Chondrocyte (in vitro differentiated cells): ENCODE measurements around the gene MYH10. TPM values are rescaled to one million over a fixed set of nuclear protein-coding genes. Genes with fewer than 3 reads are reported as not detected.

Experiments
- DNase-seq: peaks from one replicate; pipeline ENCODE4 v3.0.0; 2021; ENCODE audit warnings: mixed read lengths, low spot score
- H3K27ac Mint-ChIP-seq: one replicate; pipeline ENCODE4 v1.8.0; 2021; ENCODE audit warnings: mild to moderate bottlenecking, moderate library complexity, mixed read lengths; ENCODE audit not compliant: unreplicated experiment
- H3K27me3 Mint-ChIP-seq: 2 replicates; pipeline ENCODE4 v1.8.0; 2021; ENCODE audit warnings: low read depth, mixed read lengths
- H3K36me3 Mint-ChIP-seq: 2 replicates; pipeline ENCODE4 v1.8.0; 2021; ENCODE audit warnings: low read depth, mixed read lengths
- H3K4me1 Mint-ChIP-seq: 2 replicates; pipeline ENCODE4 v1.8.0; 2021; ENCODE audit warnings: low read depth, mild to moderate bottlenecking, mixed read lengths
- H3K4me3 Mint-ChIP-seq: one replicate; pipeline ENCODE4 v1.8.0; 2021; ENCODE audit warnings: mild to moderate bottlenecking, moderate library complexity, mixed read lengths; ENCODE audit not compliant: unreplicated experiment
- H3K9me3 Mint-ChIP-seq: 2 replicates; pipeline ENCODE4 v1.8.0; 2021; ENCODE audit warnings: low read depth, mixed read lengths
- CTCF ChIP-seq: fragments of 200-600 bp; sonication (generic); IDR thresholded peaks from 2 replicates; pipeline ENCODE4 v1.5.0; 2021; ENCODE audit warnings: antibody characterized with exemption, mild to moderate bottlenecking, moderate library complexity
- total RNA-seq: library from RNA; stranded (reverse); gene quantifications from 3 replicates; pipeline ENCODE4 v1.2.1, GENCODE V29; 2021

The MYH10 gene
- total RNA-seq, 1 donor from 2014 or later = 296 TPM

GRCh38 chr17:8639709-8640108 is 9.2 kb upstream of the MYH10 start:
- Mint-ChIP-seq H3K4me1 (no peaks in the 10 kb centered on the region), H3K4me3 (no peak overlapping the region), H3K9me3 (no peaks in the 10 kb centered on the region), H3K27me3 (peaks cover 2% of the 10 kb centered on the region), H3K36me3 (no peaks in the 10 kb centered on the region), H3K27ac (no peak overlapping the region)
- TF ChIP-seq CTCF = no peak
- no peak for DNase-seq

- H3K36me3 Mint-ChIP-seq = peaks cover 1% of the 10 kb centered on the region
- no peaks in the 10 kb centered on the region for H3K9me3 Mint-ChIP-seq
- no peak for DNase-seq
- no peak for TF ChIP-seq CTCF
- no peak overlapping the region for H3K4me3 Mint-ChIP-seq
- peaks cover 20% of the 10 kb centered on the region for H3K4me1 Mint-ChIP-seq
- H3K27me3 Mint-ChIP-seq = no peaks in the 10 kb centered on the region
- H3K27ac Mint-ChIP-seq = no peak overlapping the region
Measured at GRCh38 chr17:8632061-8632460, 1.5 kb upstream of the MYH10 start.

- peaks cover 1% of the 10 kb centered on the region for H3K36me3 Mint-ChIP-seq
- no peaks in the 10 kb centered on the region for H3K9me3 Mint-ChIP-seq
- no peak for DNase-seq
- no peak for TF ChIP-seq CTCF
- peaks cover 22% of the 10 kb centered on the region for H3K4me1 Mint-ChIP-seq
- no peak overlapping the region for H3K27ac Mint-ChIP-seq
- H3K4me3 Mint-ChIP-seq = peak overlapping the region; percentile 99
- no peaks in the 10 kb centered on the region for H3K27me3 Mint-ChIP-seq
Measured at GRCh38 chr17:8631554-8631877, 991 bp upstream of the MYH10 start.

- peaks cover 1% of the 10 kb centered on the region for H3K36me3 Mint-ChIP-seq
- peaks cover 22% of the 10 kb centered on the region for H3K4me1 Mint-ChIP-seq
- TF ChIP-seq CTCF = peak; percentile 68
- DNase-seq = peak; percentile 100
- H3K27me3 Mint-ChIP-seq = no peaks in the 10 kb centered on the region
- H3K4me3 Mint-ChIP-seq = peak overlapping the region; percentile 99
- no peaks in the 10 kb centered on the region for H3K9me3 Mint-ChIP-seq
- peak overlapping the region; percentile 97 for H3K27ac Mint-ChIP-seq
Measured at GRCh38 chr17:8630802-8631553, 453 bp upstream of the MYH10 start.

GRCh38 chr17:8629371-8630226 is 926 bp downstream of the MYH10 start:
- no peaks in the 10 kb centered on the region for H3K27me3 Mint-ChIP-seq
- H3K4me1 Mint-ChIP-seq = peaks cover 23% of the 10 kb centered on the region
- H3K27ac Mint-ChIP-seq = peak overlapping the region; percentile 97
- DNase-seq = no peak
- H3K36me3 Mint-ChIP-seq = peaks cover 1% of the 10 kb centered on the region
- TF ChIP-seq CTCF = no peak
- H3K4me3 Mint-ChIP-seq = peak overlapping the region; percentile 99
- no peaks in the 10 kb centered on the region for H3K9me3 Mint-ChIP-seq
